ENCODE measurements around the gene WSCD1.

DNA sequence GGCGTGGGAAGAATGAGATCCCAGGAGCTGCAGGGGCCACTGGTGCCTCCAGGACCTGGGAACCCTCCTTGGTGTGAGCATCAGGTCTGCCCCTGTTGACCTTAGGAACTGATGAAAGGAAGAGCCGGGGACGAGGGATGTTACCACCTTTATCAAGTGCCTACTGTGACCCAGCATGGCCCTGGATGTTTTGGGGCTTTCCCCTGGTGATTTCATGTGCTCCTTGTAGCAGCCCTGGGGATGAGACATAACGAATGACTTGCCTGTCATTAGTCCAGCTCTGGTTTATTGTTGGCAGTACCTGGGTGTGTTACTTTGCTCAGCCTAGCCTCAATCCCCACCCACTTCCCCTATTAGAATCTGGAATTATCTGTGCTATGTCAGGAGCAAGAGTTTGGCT, 39.9 kb downstream of the WSCD1 start:
- TF ChIP-seq, protein P1, sequence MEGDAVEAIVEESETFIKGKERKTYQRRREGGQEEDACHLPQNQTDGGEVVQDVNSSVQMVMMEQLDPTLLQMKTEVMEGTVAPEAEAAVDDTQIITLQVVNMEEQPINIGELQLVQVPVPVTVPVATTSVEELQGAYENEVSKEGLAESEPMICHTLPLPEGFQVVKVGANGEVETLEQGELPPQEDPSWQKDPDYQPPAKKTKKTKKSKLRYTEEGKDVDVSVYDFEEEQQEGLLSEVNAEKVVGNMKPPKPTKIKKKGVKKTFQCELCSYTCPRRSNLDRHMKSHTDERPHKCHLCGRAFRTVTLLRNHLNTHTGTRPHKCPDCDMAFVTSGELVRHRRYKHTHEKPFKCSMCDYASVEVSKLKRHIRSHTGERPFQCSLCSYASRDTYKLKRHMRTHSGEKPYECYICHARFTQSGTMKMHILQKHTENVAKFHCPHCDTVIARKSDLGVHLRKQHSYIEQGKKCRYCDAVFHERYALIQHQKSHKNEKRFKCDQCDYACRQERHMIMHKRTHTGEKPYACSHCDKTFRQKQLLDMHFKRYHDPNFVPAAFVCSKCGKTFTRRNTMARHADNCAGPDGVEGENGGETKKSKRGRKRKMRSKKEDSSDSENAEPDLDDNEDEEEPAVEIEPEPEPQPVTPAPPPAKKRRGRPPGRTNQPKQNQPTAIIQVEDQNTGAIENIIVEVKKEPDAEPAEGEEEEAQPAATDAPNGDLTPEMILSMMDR (IDR thresholded peaks at IDR 0.05): no peak
- TF ChIP-seq POLR2A (IDR thresholded peaks at IDR 0.05): no peak

All from testis (tissue), 2 donors.